Prostate gland (tissue), 2 donors: ENCODE measurements around the gene ARL4C.

Source experiments
- CTCF ChIP-seq, 4 experiments: fragments of 200-600 bp in 2 of 4; fragments of 450-650 bp in 2 of 4; sonication (generic) in 2 of 4; IDR thresholded peaks; 1 replicate in 3 of 4; 2 replicates in 1 of 4; pipeline ENCODE4 v1.5.1; 2016 to 2019; ENCODE audit warnings: antibody characterized with exemption in 4 of 4, mild to moderate bottlenecking in 2 of 4, moderate library complexity in 2 of 4
- POLR2A ChIP-seq: fragments of 450-650 bp; IDR thresholded peaks from one replicate; pipeline ENCODE4 v1.6.1; 2016; ENCODE audit warnings: antibody characterized with exemption, mild to moderate bottlenecking
- POLR2AphosphoS5 ChIP-seq: sonication (generic); formaldehyde crosslinking; IDR thresholded peaks from one replicate; pipeline ENCODE4 v1.6.1; 2017; ENCODE audit warnings: antibody characterized with exemption

- TF ChIP-seq CTCF (IDR thresholded peaks at IDR 0.05) = no peak
- no peak for TF ChIP-seq POLR2A
- TF ChIP-seq POLR2AphosphoS5 = no peak
Measured at GRCh38 chr2:234458466-234458865, 38.4 kb downstream of the ARL4C start.
